K562 (cell line): ENCODE results near the gene POLN. TPM values are rescaled to one million over a fixed set of nuclear protein-coding genes. Genes with fewer than 3 reads are reported as not detected.

ENCODE experiments used
- ATAC-seq: fragments of 200-7000 bp; cut with Tn5 transposase; 3 replicates; pipeline ENCODE4 v1.9.1; 2020; ENCODE audit warnings: moderate library complexity
- BruUV-seq: library from RNA; stranded (reverse); fragments of 400-500 nt; replicated peaks from 2 replicates; lab custom pipeline; 2021; lab: Mats Ljungman, UMichigan
- CTCF ChIA-PET: fragments of 300-600 bp; formaldehyde crosslinking; extraction: SDS; loops from one replicate; lab custom pipeline; 2021; ENCODE audit warnings: low intra/inter-chr PET ratio; lab: Yijun Ruan, JAX
- POLR2A ChIA-PET: fragments of 300-600, 350-650 bp; sonication (Branson Sonifier 250); formaldehyde crosslinking; extraction: SDS; loops from one replicate; lab custom pipeline; 2021; ENCODE audit warnings: antibody characterized with exemption, inconsistent platforms; lab: Yijun Ruan, JAX
- DNase-seq, 4 experiments: peaks; one replicate each; pipeline versions ENCODE4 v3.0.0 to v3.0.0-alpha.2; 2011 to 2018; ENCODE audit warnings: low spot score in 3 of 4, mixed read lengths in 3 of 4; ENCODE audit errors: extremely low read depth in 1 of 4
- FAIRE-seq: peaks from 2 replicates; lab custom pipeline; 2011; peaks lifted over from hg19 to GRCh38; lab: Jason Lieb, UNC
- H2AFZ ChIP-seq: 2 replicates; pipeline ENCODE4 v1.6.0; 2011; ENCODE audit warnings: low read depth, low read length, control low read depth, inconsistent platforms
- H3K27ac ChIP-seq: fragments of 200-600 bp; 3 replicates; pipeline ENCODE4 v1.8.0; 2011; ENCODE audit warnings: low read depth, mild to moderate bottlenecking, control low read depth, inconsistent platforms, low read length, moderate library complexity, mixed read lengths; ENCODE audit errors: extremely low read depth
- H3K27me3 ChIP-seq, 2 experiments: fragments of 300-600 bp in 1 of 2; 2 replicates in 1 of 2; 3 replicates in 1 of 2; pipeline versions ENCODE4 v1.6.0 to v1.8.0; 2011; ENCODE audit warnings: inconsistent platforms in 2 of 2, low read length in 2 of 2, mild to moderate bottlenecking in 1 of 2, mixed read lengths in 1 of 2, moderate library complexity in 1 of 2; ENCODE audit not compliant: control insufficient read depth in 2 of 2, insufficient read depth in 2 of 2
- H3K36me3 ChIP-seq: fragments of 300-600 bp; 3 replicates; pipeline ENCODE4 v1.8.0; 2011; ENCODE audit warnings: mild to moderate bottlenecking, low read length, inconsistent platforms; ENCODE audit not compliant: control insufficient read depth, insufficient read depth
- H3K4me1 ChIP-seq, 2 experiments: fragments of 200-600 bp in 1 of 2; replicated peaks in 1 of 2; 2 replicates in 1 of 2; 3 replicates in 1 of 2; pipeline versions ENCODE4 v1.5.1 to v1.8.0; 2011; ENCODE audit warnings: inconsistent platforms in 2 of 2, low read length in 2 of 2, mild to moderate bottlenecking in 1 of 2, mixed read lengths in 1 of 2, moderate library complexity in 1 of 2; ENCODE audit not compliant: control insufficient read depth in 2 of 2, insufficient read depth in 2 of 2
- H3K4me2 ChIP-seq: 2 replicates; pipeline ENCODE4 v1.6.1; 2011; ENCODE audit warnings: low read length, control low read depth, inconsistent platforms, mixed read lengths; ENCODE audit not compliant: insufficient read depth
- H3K4me3 ChIP-seq: fragments of 200-600 bp; sonication (generic), shearing (Covaris generic); 2 replicates; pipeline ENCODE4 v1.5.1; 2016; ENCODE audit warnings: control low read depth, inconsistent platforms
- H3K79me2 ChIP-seq: fragments of 200-600 bp; 3 replicates; pipeline ENCODE4 v1.8.0; 2011; ENCODE audit warnings: low read length, inconsistent platforms; ENCODE audit not compliant: control insufficient read depth, insufficient read depth
- H3K9ac ChIP-seq, 2 experiments: 2 replicates each; pipeline versions ENCODE4 v1.6.0 to v1.6.1; 2011; ENCODE audit warnings: low read depth in 2 of 2, low read length in 2 of 2, control low read depth in 1 of 2, inconsistent platforms in 1 of 2, mild to moderate bottlenecking in 1 of 2, mixed read lengths in 1 of 2; ENCODE audit not compliant: insufficient read depth in 1 of 2
- H3K9me1 ChIP-seq: one replicate; pipeline ENCODE4 v1.6.0; 2011; ENCODE audit warnings: inconsistent platforms, mild to moderate bottlenecking, low read length, moderate library complexity; ENCODE audit not compliant: control insufficient read depth, insufficient read depth
- H3K9me3 ChIP-seq: replicated peaks from 2 replicates; pipeline ENCODE4 v1.5.1; 2011; ENCODE audit warnings: low read depth, low read length, inconsistent platforms; ENCODE audit not compliant: control insufficient read depth, insufficient read depth
- H4K20me1 ChIP-seq: replicated peaks from 2 replicates; pipeline ENCODE4 v1.6.1; 2011; ENCODE audit warnings: low read length, inconsistent platforms, mixed read lengths; ENCODE audit not compliant: control insufficient read depth, insufficient read depth
- ARID2 ChIP-seq: fragments of 450-650 bp; IDR thresholded peaks from 2 replicates; pipeline ENCODE4 v1.6.1; 2017; ENCODE audit warnings: antibody characterized with exemption, mild to moderate bottlenecking
- BACH1 ChIP-seq: fragments of 200-800 bp; sonication (Bioruptor generic); IDR thresholded peaks from 2 replicates; pipeline ENCODE4 v1.6.1; 2016; ENCODE audit warnings: missing genetic modification characterization, missing compliant biosample characterization
- C11orf30 ChIP-seq: fragments of 450-650 bp; IDR thresholded peaks from 2 replicates; pipeline ENCODE4 v1.6.1; 2016; ENCODE audit warnings: low read depth, mild to moderate bottlenecking
- FOXA1 ChIP-seq: fragments of 450-650 bp; IDR thresholded peaks from 2 replicates; pipeline ENCODE4 v1.6.1; 2016; ENCODE audit warnings: mild to moderate bottlenecking, borderline replicate concordance
- HEY1 ChIP-seq: fragments of 250-450 bp; sonication (Bioruptor Pico); IDR thresholded peaks from 2 replicates; pipeline ENCODE4 v1.5.0; 2020; ENCODE audit warnings: mild to moderate bottlenecking, moderate library complexity, borderline replicate concordance
- PHTF2 ChIP-seq: fragments of 250-450 bp; sonication (Bioruptor Pico); IDR thresholded peaks from 2 replicates; pipeline ENCODE4 v1.5.0; 2021; ENCODE audit warnings: mild to moderate bottlenecking
- ZNF644 ChIP-seq: fragments of 200-800 bp; sonication (Bioruptor generic); IDR thresholded peaks from 2 replicates; pipeline ENCODE4 v1.6.1; 2016; ENCODE audit warnings: low read depth, missing genetic modification characterization, missing compliant biosample characterization
- WGBS: fragments of 100-300 bp; shearing (Covaris generic); methylation state at CpG from one replicate; pipeline ENCODE4 v1.1.6; 2016; ENCODE audit warnings: low coverage, mixed read lengths; ENCODE audit not compliant: insufficient coverage; ENCODE audit errors: missing lambda C conversion rate; 5-methylcytosine and 5-hydroxymethylcytosine counted together
- in situ Hi-C: fragments of 300-500 bp; cut with MboI; formaldehyde crosslinking; loops from 4 replicates; pipeline ENCODE4 v1.15.0; 2018; ENCODE audit warnings: inconsistent platforms, mixed read lengths
- intact Hi-C: fragments of 100-400 bp; cut with micrococcal nuclease; formaldehyde crosslinking; loops from 2 replicates; pipeline ENCODE4 v1.14.2; 2022
- polyA plus RNA-seq, 8 experiments: library from polyadenylated mRNA; depleted of rRNA in 4 of 8; stranded (reverse) in 5 of 8; unstranded in 3 of 8; fragments of >200 nt; fragmentation: Nextera tagmentation in 2 of 8; fragmentation: Illumina TruSeq in 1 of 8; extraction: Ambion mirVana in 2 of 8; extraction: Trizol in 1 of 8; gene quantifications; 2 replicates each; pipeline versions ENCODE4 v1.2.1 to v1.2.3, GENCODE V29; 2011 to 2014; ENCODE audit warnings: inconsistent platforms in 1 of 8, missing spikeins in 1 of 8
- total RNA-seq, 7 experiments: library from RNA; depleted of rRNA in 6 of 7; stranded (reverse); fragments of >200 nt in 6 of 7; fragmentation: Illumina TruSeq in 2 of 7; extraction: Trizol in 2 of 7; gene quantifications; 2 replicates each; pipeline versions ENCODE4 v1.2.1 to v1.2.3, GENCODE V29; 2011 to 2021; ENCODE audit warnings: low replicate concordance in 1 of 7
- TF ChIP-seq, protein P1 (sequence below), 3 experiments: fragments of 200-800 bp in 1 of 3; fragments of 250-450 bp in 1 of 3; fragments of 450-650 bp in 1 of 3; sonication (Bioruptor Pico) in 1 of 3; sonication (Bioruptor generic) in 1 of 3; formaldehyde crosslinking in 1 of 3; IDR thresholded peaks; 2 replicates each; pipeline versions ENCODE4 v1.6.1 to v1.8.0; 2016 to 2022; ENCODE audit warnings: mild to moderate bottlenecking in 2 of 3, missing genetic modification characterization in 2 of 3, missing compliant biosample characterization in 1 of 3, moderate library complexity in 1 of 3
- TF ChIP-seq, protein P2 (sequence below): sonication (generic); formaldehyde crosslinking; IDR thresholded peaks from 2 replicates; pipeline ENCODE4 v1.8.1; 2023; ENCODE audit warnings: missing genetic modification reagents, mild to moderate bottlenecking, borderline replicate concordance

Gene POLN
- total and polyA plus RNA-seq, 9 of the 15 experiments (the other 6 are each of a cell fraction or from before 2014, with no cell fraction given), result 0.08 to 0.91 (median 0.32) TPM

DNA sequence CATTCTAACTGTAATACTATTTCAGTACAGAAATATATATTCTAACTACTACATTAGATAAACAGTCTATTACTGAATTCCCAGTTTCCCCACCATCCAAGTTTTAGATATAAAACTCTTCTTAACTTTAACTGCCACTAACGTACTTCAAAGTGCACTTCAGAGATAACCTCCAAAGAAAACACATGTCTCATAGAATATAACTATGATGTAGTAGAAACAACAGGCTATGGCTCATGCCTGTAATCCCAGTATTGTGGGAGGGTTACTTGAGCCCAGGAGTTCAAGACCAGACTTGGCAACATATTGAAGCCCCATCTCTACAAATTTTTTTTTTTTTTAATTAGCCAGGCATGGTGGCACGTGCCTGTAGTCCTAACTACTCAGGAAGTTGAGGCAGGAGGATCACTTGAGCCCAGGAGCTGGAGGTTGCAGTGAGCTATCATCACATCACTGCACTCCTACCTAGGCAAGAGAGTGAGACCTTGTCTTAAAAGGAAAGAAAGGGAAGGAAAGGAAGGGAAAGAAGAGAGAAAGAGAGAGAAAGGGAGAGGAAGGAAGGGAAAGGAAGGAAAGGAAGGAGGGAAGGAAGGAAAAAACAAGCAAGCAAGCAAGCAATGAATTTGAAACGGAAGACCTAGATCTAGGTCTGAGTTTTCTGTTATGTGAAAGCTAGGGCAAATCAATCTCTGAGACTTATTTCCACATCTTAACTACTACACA, 4.8 kb downstream of the POLN start (continued):
- TF ChIP-seq, protein P1, sequence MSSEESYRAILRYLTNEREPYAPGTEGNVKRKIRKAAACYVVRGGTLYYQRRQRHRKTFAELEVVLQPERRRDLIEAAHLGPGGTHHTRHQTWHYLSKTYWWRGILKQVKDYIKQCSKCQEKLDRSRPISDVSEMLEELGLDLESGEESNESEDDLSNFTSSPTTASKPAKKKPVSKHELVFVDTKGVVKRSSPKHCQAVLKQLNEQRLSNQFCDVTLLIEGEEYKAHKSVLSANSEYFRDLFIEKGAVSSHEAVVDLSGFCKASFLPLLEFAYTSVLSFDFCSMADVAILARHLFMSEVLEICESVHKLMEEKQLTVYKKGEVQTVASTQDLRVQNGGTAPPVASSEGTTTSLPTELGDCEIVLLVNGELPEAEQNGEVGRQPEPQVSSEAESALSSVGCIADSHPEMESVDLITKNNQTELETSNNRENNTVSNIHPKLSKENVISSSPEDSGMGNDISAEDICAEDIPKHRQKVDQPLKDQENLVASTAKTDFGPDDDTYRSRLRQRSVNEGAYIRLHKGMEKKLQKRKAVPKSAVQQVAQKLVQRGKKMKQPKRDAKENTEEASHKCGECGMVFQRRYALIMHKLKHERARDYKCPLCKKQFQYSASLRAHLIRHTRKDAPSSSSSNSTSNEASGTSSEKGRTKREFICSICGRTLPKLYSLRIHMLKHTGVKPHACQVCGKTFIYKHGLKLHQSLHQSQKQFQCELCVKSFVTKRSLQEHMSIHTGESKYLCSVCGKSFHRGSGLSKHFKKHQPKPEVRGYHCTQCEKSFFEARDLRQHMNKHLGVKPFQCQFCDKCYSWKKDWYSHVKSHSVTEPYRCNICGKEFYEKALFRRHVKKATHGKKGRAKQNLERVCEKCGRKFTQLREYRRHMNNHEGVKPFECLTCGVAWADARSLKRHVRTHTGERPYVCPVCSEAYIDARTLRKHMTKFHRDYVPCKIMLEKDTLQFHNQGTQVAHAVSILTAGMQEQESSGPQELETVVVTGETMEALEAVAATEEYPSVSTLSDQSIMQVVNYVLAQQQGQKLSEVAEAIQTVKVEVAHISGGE (CRISPR knock-in tag; IDR thresholded peaks at IDR 0.05), result no peak
- TF ChIP-seq ARID2, result peak; percentile 19; the same call in 1 of the 2 replicates

DNA sequence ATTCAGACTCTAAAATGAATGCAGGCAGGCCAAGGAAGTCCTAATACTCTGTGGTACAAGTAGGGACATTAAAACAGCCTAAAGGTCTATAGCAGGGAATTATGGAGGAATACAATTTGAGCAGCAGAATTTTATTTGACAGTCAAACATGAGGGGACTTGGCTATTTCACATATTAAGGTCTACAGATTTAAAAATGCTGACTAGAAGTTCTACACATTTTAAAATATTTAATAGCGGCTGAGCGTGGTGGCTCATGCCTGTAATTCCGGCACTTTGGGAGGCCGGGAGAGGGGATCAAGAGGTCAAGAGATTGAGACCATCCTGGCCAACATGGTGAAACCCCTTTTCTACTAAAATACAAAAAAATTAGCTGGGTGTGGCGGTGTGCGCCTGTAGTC, 10.8 kb downstream of the POLN start:
- Histone ChIP-seq H3K27me3 (no peaks in the 10 kb centered on the region), H2AFZ (no peak overlapping the region), H3K4me2 (no peak overlapping the region), H3K9me1 (no peaks in the 10 kb centered on the region), H3K36me3 (peaks cover 34% of the 10 kb centered on the region; the same call in 2 of the 3 replicates), H3K27ac (no peak overlapping the region), H3K4me3 (no peak overlapping the region), H3K9ac (no peak overlapping the region), H4K20me1 (no peaks in the 10 kb centered on the region), H3K4me1 (no peaks in the 10 kb centered on the region), H3K79me2 (peaks cover 15% of the 10 kb centered on the region; the same call in 2 of the 3 replicates), H3K9me3 (no peaks in the 10 kb centered on the region)
- in situ Hi-C loops, result no loop called here
- intact Hi-C loops, result no loop called here
- ATAC-seq (no peak), DNase-seq (no peak), FAIRE-seq (no peak)
- no TSS peak for BruUV-seq
- CTCF ChIA-PET, result no interaction called here
- WGBS, result 95% methylated on average over 6 of the region's 6 CpGs
- POLR2A ChIA-PET, result interaction anchor here (0.6 to 1.6 kb wide), 3 partner anchors 18 to 74 kb away, joined by 3 read pairs; no protein-coding TSS in a partner anchor
- peak; percentile 56 for TF ChIP-seq C11orf30
- no peak for TF ChIP-seq BACH1
- no peak for TF ChIP-seq PHTF2 (CRISPR knock-in tag)
- TF ChIP-seq, protein P2, sequence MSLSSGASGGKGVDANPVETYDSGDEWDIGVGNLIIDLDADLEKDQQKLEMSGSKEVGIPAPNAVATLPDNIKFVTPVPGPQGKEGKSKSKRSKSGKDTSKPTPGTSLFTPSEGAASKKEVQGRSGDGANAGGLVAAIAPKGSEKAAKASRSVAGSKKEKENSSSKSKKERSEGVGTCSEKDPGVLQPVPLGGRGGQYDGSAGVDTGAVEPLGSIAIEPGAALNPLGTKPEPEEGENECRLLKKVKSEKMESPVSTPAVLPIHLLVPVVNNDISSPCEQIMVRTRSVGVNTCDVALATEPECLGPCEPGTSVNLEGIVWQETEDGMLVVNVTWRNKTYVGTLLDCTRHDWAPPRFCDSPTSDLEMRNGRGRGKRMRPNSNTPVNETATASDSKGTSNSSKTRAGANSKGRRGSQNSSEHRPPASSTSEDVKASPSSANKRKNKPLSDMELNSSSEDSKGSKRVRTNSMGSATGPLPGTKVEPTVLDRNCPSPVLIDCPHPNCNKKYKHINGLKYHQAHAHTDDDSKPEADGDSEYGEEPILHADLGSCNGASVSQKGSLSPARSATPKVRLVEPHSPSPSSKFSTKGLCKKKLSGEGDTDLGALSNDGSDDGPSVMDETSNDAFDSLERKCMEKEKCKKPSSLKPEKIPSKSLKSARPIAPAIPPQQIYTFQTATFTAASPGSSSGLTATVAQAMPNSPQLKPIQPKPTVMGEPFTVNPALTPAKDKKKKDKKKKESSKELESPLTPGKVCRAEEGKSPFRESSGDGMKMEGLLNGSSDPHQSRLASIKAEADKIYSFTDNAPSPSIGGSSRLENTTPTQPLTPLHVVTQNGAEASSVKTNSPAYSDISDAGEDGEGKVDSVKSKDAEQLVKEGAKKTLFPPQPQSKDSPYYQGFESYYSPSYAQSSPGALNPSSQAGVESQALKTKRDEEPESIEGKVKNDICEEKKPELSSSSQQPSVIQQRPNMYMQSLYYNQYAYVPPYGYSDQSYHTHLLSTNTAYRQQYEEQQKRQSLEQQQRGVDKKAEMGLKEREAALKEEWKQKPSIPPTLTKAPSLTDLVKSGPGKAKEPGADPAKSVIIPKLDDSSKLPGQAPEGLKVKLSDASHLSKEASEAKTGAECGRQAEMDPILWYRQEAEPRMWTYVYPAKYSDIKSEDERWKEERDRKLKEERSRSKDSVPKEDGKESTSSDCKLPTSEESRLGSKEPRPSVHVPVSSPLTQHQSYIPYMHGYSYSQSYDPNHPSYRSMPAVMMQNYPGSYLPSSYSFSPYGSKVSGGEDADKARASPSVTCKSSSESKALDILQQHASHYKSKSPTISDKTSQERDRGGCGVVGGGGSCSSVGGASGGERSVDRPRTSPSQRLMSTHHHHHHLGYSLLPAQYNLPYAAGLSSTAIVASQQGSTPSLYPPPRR (CRISPR knock-in tag), result no peak
- no peak for TF ChIP-seq ZNF644 (tag)
- no peak for TF ChIP-seq HEY1 (CRISPR knock-in tag)
- no peak for TF ChIP-seq FOXA1
